ENCODE data around the gene OR13C2. TPM values are rescaled to one million over a fixed set of nuclear protein-coding genes. Genes with fewer than 3 reads are reported as not detected.
"Not testable (repeated sequence)": the region's sequence is repeated elsewhere in the genome, so short reads cannot be mapped to it uniquely, and the experiment has no call there.

Gene OR13C2, protein sequence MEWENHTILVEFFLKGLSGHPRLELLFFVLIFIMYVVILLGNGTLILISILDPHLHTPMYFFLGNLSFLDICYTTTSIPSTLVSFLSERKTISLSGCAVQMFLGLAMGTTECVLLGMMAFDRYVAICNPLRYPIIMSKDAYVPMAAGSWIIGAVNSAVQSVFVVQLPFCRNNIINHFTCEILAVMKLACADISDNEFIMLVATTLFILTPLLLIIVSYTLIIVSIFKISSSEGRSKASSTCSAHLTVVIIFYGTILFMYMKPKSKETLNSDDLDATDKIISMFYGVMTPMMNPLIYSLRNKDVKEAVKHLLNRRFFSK
- total RNA-seq (2014; rRNA removed; shearing (Covaris generic)), result not detected in 2 replicates

DNA sequence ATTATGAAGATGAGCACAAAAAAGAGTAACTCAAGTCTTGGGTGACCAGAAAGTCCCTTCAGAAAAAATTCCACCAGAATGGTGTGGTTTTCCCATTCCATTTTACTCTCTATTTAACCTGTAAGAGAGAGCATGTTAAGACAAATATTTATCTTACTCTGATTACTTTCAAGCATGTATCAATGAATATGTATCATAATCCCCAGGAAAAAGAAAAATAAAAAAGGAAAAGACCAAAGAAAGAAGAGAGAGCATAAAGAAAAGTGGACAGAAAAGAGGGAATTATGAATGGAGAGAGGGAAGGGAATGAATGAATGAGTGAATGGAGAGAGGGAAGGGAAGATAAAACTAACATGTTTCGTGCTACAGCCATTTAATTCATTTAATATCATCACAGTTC lies at the start of gene OR13C2:
Gene OR13C2, minus strand, starts transcription at position 101 of the 400 bp plus-strand sequence. Its CDS starts 0 bp downstream, at position 101.
- H3K9me3 ChIP-seq (replicated peaks); H3K27me3 ChIP-seq; H3K27ac ChIP-seq; DNase-seq; H3K4me1 ChIP-seq; H3K4me3 ChIP-seq; H3K36me3 ChIP-seq: not testable (repeated sequence)

DNA sequence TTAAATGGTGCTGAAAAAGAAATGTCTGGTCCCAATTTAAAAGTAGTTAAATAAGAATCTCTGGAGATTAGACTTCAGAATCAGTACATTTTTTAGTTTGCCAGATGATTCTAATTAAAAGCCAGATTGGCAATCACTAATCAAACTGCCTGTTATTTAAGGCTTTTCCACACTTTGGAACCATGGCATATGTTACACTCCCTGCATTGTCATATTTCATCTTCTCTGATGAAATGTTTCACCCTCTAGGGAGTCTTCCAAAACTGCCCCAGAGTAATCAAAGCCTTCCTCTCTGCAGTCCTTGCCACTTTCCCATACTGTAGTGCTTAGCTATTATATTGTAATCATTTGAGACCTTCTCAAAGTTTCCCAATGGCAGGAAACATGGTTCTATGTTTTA lies 30.0 kb upstream of the OR13C2 start:
- H3K4me3 ChIP-seq, result no peak overlapping the region
- no peaks in the 10 kb centered on the region for H3K9me3 ChIP-seq (replicated peaks)
- H3K27ac ChIP-seq, result no peak overlapping the region
- H3K36me3 ChIP-seq, result no peaks in the 10 kb centered on the region
- H3K27me3 ChIP-seq, result no peaks in the 10 kb centered on the region
- DNase-seq, result no peak
- H3K4me1 ChIP-seq, result no peaks in the 10 kb centered on the region

DNA sequence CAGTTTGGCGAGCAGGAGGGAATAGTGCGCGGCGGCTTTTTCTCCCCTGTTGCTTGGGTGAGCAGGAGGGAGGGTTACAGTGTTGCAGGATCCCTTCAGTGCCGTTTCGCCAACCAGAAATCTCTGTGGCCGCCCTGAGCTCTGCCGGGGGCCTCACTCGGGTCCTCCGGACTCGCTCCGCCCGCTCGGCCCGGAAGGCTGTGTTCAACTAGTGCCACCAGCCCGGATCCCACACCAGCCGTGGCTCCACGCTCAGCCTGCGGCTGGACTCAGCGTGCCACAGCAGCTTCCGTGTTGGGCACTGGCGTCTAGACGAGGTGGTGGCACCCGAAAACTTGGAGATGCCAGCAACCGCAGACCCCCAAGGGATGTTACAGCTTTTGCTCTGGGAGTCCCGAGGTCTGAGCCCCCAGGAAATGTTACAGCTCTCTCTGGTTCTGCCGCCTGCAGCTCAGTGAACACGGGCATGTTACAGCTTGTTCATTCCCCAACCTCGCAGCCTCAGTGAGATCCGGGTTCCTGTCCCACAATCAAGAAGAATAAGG lies 28.6 kb upstream of the OR13C2 start:
- DNase-seq, result no peak
- no peaks in the 10 kb centered on the region for H3K9me3 ChIP-seq (replicated peaks)
- H3K4me3 ChIP-seq, result no peak overlapping the region
- H3K4me1 ChIP-seq, result no peaks in the 10 kb centered on the region
- H3K36me3 ChIP-seq, result no peaks in the 10 kb centered on the region
- H3K27me3 ChIP-seq, result no peaks in the 10 kb centered on the region
- no peak overlapping the region for H3K27ac ChIP-seq

DNA sequence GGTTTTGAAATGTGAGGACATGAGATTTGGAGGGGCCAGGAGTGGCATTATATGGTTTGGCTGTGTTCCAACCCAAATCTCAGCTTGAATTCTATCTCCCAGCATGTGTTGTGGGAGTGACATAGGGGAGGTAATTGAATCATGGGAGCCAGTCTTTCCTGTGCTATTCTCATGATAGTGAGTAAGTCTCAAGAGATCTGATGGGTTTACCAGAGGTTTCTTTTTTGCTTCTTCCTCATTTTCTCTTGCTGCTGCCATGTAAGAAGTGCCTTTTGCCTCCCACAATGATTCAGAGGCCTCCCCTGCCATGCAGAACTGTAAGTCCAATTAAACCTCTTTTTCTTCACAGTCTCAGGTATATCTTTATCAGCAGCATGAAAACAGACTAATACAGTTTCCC lies 20.5 kb upstream of the OR13C2 start:
- not testable (repeated sequence) for H3K4me3 ChIP-seq; H3K36me3 ChIP-seq; H3K27ac ChIP-seq; H3K9me3 ChIP-seq (replicated peaks); H3K4me1 ChIP-seq; H3K27me3 ChIP-seq; DNase-seq

DNA sequence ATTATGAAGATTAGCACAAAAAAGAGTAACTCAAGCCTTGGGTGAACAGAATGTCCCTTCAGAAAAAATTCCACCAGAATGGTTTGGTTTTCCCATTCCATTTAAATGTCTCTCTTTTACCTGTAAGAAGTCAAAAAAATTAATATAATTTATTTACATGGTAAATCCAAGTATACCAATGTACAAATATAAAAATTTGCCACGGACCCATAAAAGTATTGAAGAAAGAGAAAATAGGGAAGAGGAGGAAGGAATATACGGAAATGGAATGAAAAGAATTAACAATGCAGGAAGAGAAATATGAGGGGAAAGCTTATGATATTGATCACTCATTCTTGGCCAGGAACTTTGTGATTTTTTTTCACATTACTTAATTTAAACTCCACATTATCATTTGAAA lies 12.7 kb upstream of the OR13C2 start, which contains the start of gene OR13C9:
Gene OR13C9, minus strand, starts transcription at position 101 of the 400 bp plus-strand sequence. Its CDS starts 0 bp downstream, at position 101.
- no peak within 1 kb of the TSS for H3K27ac ChIP-seq
- H3K4me1 ChIP-seq, result no peaks in the 10 kb centered on the region
- H3K36me3 ChIP-seq, result no peaks in the 10 kb centered on the region
- no peaks in the 10 kb centered on the region for H3K27me3 ChIP-seq
- H3K4me3 ChIP-seq, result no peak within 1 kb of the TSS
- no peak for DNase-seq
- H3K9me3 ChIP-seq (replicated peaks), result no peaks in the 10 kb centered on the region

DNA sequence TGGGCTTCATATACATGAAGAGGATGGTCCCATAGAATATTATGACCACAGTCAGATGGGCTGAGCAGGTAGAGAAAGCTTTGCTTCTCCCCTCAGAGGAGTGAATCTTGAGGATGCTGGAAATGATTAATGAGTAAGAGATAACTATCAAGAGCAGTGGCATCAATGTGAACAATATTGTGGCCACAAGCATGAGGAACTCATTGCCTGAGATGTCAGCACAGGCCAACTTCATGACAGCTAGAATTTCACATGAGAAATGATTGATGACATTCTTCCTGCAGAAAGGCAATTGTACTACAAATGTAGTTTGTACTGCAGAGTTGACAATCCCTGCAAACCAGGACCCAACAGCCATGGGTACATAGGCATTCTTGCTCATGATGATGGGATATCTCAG lies 12.0 kb upstream of the OR13C2 start:
- H3K4me3 ChIP-seq, result no peak overlapping the region
- H3K27ac ChIP-seq, result no peak overlapping the region
- no peaks in the 10 kb centered on the region for H3K9me3 ChIP-seq (replicated peaks)
- no peak for DNase-seq
- no peaks in the 10 kb centered on the region for H3K4me1 ChIP-seq
- H3K36me3 ChIP-seq, result no peaks in the 10 kb centered on the region
- no peaks in the 10 kb centered on the region for H3K27me3 ChIP-seq

DNA sequence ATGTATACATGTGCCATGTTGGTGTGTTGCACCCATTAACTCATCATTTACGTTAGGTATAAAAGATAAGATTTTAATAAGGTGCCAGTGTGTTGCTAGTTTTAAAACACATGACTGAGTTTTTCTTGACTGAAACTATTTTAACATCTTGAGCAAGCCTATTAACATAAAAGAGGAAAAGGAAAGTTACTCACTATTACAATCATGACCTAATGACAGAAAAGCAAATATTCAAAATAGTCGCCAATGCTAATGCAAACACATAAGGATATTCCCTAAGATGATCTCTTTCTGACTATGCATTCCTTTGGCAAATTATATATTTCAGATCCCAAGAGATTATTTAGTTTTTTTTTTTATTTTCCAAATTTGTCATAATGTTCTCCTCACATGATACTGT lies 5.8 kb upstream of the OR13C2 start:
- 0 out of 2 replicates have a peak, but pooled peaks cover 4% of the 10 kb centered on the region for H3K27me3 ChIP-seq
- no peak overlapping the region for H3K27ac ChIP-seq
- no peak for DNase-seq
- H3K36me3 ChIP-seq, result no peaks in the 10 kb centered on the region
- no peak overlapping the region for H3K4me3 ChIP-seq
- H3K9me3 ChIP-seq (replicated peaks), result no peaks in the 10 kb centered on the region
- no peaks in the 10 kb centered on the region for H3K4me1 ChIP-seq

DNA sequence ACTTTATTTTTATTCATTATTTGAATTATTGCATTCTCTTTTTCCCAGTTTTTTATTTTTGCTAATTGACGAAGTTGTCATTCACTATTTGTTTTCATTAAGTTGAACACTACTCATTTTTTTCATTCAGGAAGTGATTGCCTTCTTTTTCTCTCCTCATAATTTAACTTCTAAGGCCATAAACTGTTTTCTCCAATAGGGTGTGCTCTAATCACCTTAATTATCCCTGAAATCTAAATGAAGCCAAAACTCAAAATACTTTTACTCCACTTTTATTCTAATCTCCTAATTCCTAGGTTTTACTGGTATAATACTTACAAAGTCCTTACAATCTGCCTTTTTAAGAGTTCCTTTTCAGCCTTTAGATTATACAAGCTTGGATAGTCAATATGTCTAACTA lies 2.9 kb upstream of the OR13C2 start:
- no peaks in the 10 kb centered on the region for H3K36me3 ChIP-seq
- H3K27me3 ChIP-seq, result 0 out of 2 replicates have a peak, but pooled peaks cover 4% of the 10 kb centered on the region
- no peak overlapping the region for H3K27ac ChIP-seq
- no peak for DNase-seq
- no peaks in the 10 kb centered on the region for H3K4me1 ChIP-seq
- no peak overlapping the region for H3K4me3 ChIP-seq
- no peaks in the 10 kb centered on the region for H3K9me3 ChIP-seq (replicated peaks)

DNA sequence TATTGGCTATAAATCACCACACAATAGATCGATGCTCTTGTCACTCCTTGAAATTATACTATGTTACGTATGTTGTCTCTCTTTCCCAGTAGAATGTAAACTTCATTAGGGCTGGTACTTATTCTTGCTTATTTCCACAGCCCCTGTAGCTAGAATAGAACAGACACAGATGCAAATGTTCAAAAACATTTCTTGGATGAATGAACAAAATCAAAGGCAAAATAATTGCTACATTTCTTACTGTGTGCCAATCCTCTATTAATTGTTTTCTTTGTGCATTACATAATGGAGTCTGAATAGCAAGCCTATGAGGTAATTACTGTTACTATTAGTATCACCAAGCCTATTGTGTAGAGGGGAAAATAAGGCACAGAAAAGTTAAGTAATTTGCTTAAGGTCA lies 725 bp upstream of the OR13C2 start:
- no peaks in the 10 kb centered on the region for H3K4me1 ChIP-seq
- 0 out of 2 replicates have a peak, but pooled peaks cover 4% of the 10 kb centered on the region for H3K27me3 ChIP-seq
- no peak overlapping the region for H3K27ac ChIP-seq
- H3K36me3 ChIP-seq, result no peaks in the 10 kb centered on the region
- H3K9me3 ChIP-seq (replicated peaks), result no peaks in the 10 kb centered on the region; the same call in 1 of the 2 replicates
- DNase-seq, result no peak
- no peak overlapping the region for H3K4me3 ChIP-seq

DNA sequence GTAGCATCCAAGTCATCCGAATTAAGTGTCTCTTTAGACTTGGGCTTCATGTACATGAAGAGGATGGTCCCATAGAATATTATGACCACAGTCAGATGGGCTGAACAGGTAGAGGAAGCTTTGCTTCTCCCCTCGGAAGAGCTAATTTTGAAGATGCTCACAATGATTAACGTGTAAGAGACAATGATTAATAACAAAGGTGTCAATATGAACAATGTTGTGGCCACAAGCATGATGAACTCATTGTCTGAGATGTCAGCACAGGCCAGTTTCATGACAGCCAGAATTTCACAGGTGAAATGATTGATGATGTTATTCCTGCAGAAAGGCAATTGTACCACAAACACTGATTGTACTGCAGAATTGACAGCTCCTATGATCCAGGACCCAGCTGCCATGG lies 626 bp downstream of the OR13C2 start:
- Histone ChIP-seq H3K9me3 (replicated peaks) (no peaks in the 10 kb centered on the region; the same call in 1 of the 2 replicates), H3K27ac (no peak overlapping the region)

DNA sequence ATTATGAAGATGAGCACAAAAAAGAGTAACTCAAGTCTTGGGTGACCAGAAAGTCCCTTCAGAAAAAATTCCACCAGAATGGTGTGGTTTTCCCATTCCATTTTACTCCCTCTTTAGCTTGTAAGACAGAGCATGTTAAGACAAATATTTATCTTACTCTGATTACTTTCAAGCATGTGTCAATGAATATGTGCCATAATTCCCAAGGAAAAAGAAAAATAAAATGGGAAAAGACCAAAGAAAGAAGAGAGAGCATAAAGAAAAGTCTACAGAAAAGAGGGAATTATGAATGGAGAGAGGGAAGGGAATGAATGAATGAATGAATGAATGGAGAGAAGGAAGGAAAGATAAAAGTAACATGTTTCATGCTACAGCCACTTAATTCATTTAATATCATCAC lies 6.1 kb downstream of the OR13C2 start, which contains the start of gene OR13C5:
Gene OR13C5, minus strand, starts transcription at position 101 of the 400 bp plus-strand sequence. Its CDS starts 0 bp downstream, at position 101.
- H3K9me3 ChIP-seq (replicated peaks); H3K4me1 ChIP-seq; H3K27ac ChIP-seq; H3K27me3 ChIP-seq; H3K36me3 ChIP-seq; DNase-seq; H3K4me3 ChIP-seq: not testable (repeated sequence)

More for the DNA sequence above, 626 bp downstream of the OR13C2 start:
- Histone ChIP-seq H3K36me3 (no peaks in the 10 kb centered on the region), H3K4me1 (no peaks in the 10 kb centered on the region), H3K27me3 (0 out of 2 replicates have a peak, but pooled peaks cover 4% of the 10 kb centered on the region), H3K4me3 (no peak overlapping the region)
- no peak for DNase-seq

DNA sequence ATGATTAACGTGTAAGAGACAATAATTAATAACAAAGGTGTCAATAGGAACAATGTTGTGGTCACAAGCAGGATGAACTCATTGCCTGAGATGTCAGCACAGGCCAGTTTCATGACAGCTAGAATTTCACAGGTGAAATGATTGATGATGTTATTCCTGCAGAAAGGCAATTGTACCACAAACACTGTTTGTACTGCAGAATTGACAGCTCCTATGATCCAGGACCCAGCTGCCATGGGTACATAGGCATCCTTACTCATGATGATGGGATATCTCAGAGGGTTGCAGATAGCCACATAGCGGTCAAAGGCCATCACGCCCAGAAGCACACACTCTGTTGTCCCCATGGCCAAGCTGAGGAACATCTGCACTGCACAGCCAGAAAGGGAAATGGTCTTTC lies 6.7 kb downstream of the OR13C2 start:
- not testable (repeated sequence) for H3K4me1 ChIP-seq, H3K36me3 ChIP-seq, DNase-seq

DNA sequence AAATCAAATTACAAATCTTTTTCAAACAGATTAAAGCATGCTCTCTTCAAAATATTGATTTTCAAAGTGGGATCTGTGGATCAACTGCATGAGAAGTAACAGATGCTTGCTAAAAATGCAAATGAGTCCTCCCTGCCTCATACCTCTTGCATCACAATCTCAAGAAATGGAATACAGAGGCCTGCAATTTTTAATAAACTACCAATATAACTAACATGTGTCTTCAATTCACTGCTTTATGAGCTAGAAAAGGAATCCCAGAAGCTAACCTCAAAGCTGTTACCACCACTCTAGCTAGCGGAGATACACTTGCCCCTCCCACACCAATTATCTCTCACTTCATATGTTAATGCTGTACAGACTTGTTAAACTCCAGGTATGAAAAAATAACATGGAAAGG lies 15.8 kb downstream of the OR13C2 start:
- Histone ChIP-seq H3K27ac (no peak overlapping the region), H3K27me3 (peaks cover 4% of the 10 kb centered on the region; the same call in 1 of the 2 replicates), H3K36me3 (no peaks in the 10 kb centered on the region), H3K9me3 (replicated peaks) (no peaks in the 10 kb centered on the region; the same call in 1 of the 2 replicates), H3K4me3 (no peak overlapping the region), H3K4me1 (no peaks in the 10 kb centered on the region)
- no peak for DNase-seq

More for the DNA sequence above, 6.7 kb downstream of the OR13C2 start:
- H3K27ac ChIP-seq; H3K4me3 ChIP-seq; H3K9me3 ChIP-seq (replicated peaks); H3K27me3 ChIP-seq: not testable (repeated sequence)

DNA sequence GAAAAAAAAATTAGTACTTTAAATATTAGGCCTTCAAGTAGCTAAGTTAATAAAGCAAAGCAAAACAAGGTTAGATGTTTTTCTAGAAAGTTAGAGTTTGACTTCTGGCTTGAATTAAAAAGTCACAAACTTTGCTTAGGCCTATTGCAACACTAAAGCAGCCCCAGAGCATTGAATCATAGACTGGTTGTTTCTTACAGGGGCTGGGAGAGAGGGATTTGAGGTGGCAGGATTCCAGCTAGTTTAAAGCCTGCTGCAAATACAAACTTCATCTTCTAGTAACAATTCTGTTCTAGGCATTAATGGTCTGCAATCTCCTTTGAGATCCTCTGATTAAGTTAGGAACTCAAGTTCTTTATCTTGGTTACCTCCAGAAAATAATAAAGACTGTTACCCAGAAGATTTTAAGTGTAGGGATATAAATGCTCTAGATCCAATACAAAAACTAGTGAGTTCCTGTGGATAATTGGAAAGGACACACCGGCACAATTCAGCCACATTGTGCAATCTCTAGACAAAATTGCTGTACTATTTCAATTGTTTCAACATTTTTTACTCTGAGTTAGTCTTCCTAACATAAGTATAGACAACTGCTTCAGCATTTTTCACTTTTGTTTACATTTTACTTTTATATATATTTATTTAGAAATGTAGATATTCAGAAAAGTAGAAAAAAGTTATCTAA lies 18.8 kb downstream of the OR13C2 start:
- H3K9me3 ChIP-seq (replicated peaks), result no peaks in the 10 kb centered on the region
- no peaks in the 10 kb centered on the region for H3K36me3 ChIP-seq
- H3K27ac ChIP-seq, result no peak overlapping the region
- H3K4me3 ChIP-seq, result no peak overlapping the region
- no peaks in the 10 kb centered on the region for H3K4me1 ChIP-seq
- no peaks in the 10 kb centered on the region; the same call in 1 of the 2 replicates for H3K27me3 ChIP-seq
- peak in 1 of 2 experiments; percentile 2 for DNase-seq

DNA sequence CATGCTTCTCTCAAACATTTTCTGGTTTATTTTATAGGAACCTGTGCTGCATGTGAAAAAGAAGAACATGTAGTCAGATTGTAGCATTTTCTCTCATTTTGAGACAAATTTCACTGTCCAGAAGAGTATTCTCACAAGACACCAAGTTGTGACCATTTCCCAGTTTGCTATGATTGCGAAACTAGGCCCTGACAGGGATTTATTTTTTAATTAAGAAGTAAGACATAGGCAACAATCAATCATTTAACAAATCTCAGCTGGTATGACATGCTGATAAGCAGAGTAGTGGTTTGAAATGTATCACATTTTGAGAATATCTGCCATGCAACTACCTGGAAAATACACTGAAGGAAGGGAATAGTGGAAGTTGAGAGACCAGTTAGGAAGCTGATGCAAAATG lies 24.9 kb downstream of the OR13C2 start:
- Histone ChIP-seq H3K4me3 (no peak overlapping the region), H3K4me1 (no peaks in the 10 kb centered on the region), H3K9me3 (replicated peaks) (no peaks in the 10 kb centered on the region), H3K27ac (no peak overlapping the region), H3K36me3 (no peaks in the 10 kb centered on the region), H3K27me3 (no peaks in the 10 kb centered on the region)
- no peak for DNase-seq
